Activated CD8-positive, alpha-beta memory T cell treated with anti-CD3 and anti-CD28 coated beads for 48 hours (primary cell): Measurements from ENCODE around the gene RPAP2.

Experiments
- DNase-seq, 3 experiments: peaks; one replicate each; pipeline ENCODE4 v3.0.0-alpha.2; 2020; ENCODE audit warnings: low read depth in 2 of 3, low spot score in 2 of 3

The RPAP2 gene

DNA sequence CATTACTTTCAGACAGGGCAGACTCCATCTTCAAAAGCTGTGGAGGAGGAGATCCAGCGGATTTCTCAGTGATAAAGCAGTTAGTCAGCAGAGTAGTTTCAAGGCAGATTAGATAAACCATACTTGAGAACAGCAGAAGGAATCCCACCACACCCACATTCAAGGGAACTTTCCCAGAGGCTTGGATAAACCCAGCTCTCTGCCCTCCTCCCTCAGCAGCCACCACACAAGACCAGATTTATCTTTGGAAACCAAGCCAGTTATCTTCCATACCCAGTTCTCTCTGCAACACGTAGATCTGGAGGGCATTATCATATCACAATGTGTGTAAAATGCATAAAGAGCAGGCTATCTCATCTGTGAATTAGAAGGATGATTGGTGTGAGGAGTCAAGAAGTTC, 147.7 kb downstream of the RPAP2 start:
- no peak for DNase-seq

DNA sequence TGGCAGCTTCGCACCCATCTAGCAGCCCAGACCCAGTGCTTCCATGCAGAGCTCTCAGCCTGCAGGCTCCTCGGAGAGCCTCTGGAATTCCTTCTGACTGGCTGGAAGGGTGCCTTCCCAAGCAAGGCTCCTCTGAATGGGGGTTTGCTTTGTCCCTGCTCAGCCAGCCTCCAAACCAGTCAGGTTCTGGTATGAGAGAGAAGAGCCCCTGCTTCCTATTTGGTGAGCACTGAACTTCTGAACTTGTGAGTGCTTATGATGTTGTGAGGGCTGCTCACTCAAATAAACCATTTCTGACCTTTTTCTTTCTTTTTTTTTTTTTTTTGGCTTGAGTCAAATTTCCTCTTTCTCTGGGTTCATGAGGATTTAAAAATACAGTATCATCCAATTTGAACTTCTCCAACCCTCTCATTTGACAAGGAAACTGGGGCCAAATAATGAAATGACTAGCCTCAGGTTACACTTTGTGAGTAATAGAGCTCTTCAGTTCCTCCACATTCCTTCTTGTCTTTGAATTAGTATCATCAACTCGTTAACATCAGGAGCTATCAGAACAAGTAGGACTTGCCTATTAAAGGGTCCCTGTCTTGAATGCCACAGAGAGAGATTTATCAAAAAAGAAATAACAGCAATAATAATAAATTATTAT, 148.3 kb downstream of the RPAP2 start:
- DNase-seq: no peak

DNA sequence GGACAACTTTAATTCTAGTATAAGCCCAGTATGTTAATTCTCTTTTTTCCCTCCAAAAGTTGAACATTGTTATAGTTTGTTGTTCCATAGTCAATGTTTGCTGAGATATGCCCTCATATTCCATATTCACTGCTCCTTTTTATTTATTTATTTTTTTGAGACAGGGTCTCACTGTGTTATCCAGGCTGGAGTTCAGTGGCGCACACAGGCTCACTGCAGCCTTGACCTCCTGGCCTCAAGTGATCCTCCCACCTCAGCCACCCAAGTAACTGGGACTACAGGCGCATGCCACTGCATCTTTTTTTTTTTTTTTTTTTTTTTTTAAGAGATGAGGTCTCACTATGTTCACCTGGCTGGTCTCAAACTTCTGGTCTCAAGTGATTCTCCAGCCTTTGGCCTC, 149.1 kb downstream of the RPAP2 start:
- DNase-seq: no peak
